Keratinocyte (primary cell): Measurements from ENCODE around the gene TNFAIP8. TPM values are rescaled to one million over a fixed set of nuclear protein-coding genes. Genes with fewer than 3 reads are reported as not detected.

Experiments
- DNase-seq: peaks from one replicate; pipeline ENCODE4 v3.0.0-alpha.2; 2011; ENCODE audit warnings: low read depth, missing footprints, low spot score
- FAIRE-seq: peaks from 2 replicates; lab custom pipeline; 2011; peaks lifted over from hg19 to GRCh38; lab: Jason Lieb, UNC
- H2AFZ ChIP-seq: 2 replicates; pipeline ENCODE4 v1.6.0; 2012; ENCODE audit warnings: low read length, control low read depth, inconsistent platforms; ENCODE audit not compliant: control insufficient read depth
- H3K27ac ChIP-seq: 2 replicates; pipeline ENCODE4 v1.5.1; 2011; ENCODE audit warnings: low read length; ENCODE audit not compliant: control insufficient read depth, insufficient read depth
- H3K27me3 ChIP-seq: 3 replicates; pipeline ENCODE4 v1.6.0; 2011; ENCODE audit warnings: low read length; ENCODE audit not compliant: control insufficient read depth, insufficient read depth; ENCODE audit errors: extremely low read depth
- H3K36me3 ChIP-seq, 2 experiments: 2 replicates in 1 of 2; 3 replicates in 1 of 2; pipeline ENCODE4 v1.5.1; 2011; ENCODE audit warnings: low read length in 2 of 2, mild to moderate bottlenecking in 1 of 2; ENCODE audit not compliant: control insufficient read depth in 2 of 2, insufficient read depth in 2 of 2; ENCODE audit errors: extremely low read depth in 1 of 2
- H3K4me1 ChIP-seq: 3 replicates; pipeline ENCODE4 v1.5.1; 2011; ENCODE audit warnings: low read length; ENCODE audit not compliant: control insufficient read depth, insufficient read depth; ENCODE audit errors: extremely low read depth
- H3K4me2 ChIP-seq: 3 replicates; pipeline ENCODE4 v1.6.0; 2011; ENCODE audit warnings: low read depth, low read length; ENCODE audit not compliant: control insufficient read depth, insufficient read depth; ENCODE audit errors: extremely low read depth
- H3K4me3 ChIP-seq, 3 experiments: fragments of 200-600 bp in 1 of 3; sonication (generic) in 1 of 3; 2 replicates in 2 of 3; 3 replicates in 1 of 3; pipeline ENCODE4 v1.5.1; 2011 to 2016; ENCODE audit warnings: low read length in 3 of 3, mild to moderate bottlenecking in 3 of 3, control low read depth in 2 of 3, inconsistent platforms in 1 of 3, low read depth in 1 of 3, mixed read lengths in 1 of 3, mixed run types in 1 of 3, moderate library complexity in 1 of 3; ENCODE audit not compliant: control insufficient read depth in 2 of 3, insufficient read depth in 2 of 3; ENCODE audit errors: extremely low read depth in 1 of 3
- H3K79me2 ChIP-seq: 2 replicates; pipeline ENCODE4 v1.6.0; 2012; ENCODE audit warnings: low read length; ENCODE audit not compliant: control insufficient read depth, insufficient read depth
- H3K9ac ChIP-seq: 3 replicates; pipeline ENCODE4 v1.6.0; 2011; ENCODE audit warnings: low read length; ENCODE audit not compliant: control insufficient read depth, insufficient read depth; ENCODE audit errors: extremely low read depth
- H3K9me1 ChIP-seq: 3 replicates; pipeline ENCODE4 v1.6.0; 2011; ENCODE audit warnings: low read length; ENCODE audit not compliant: control insufficient read depth, insufficient read depth; ENCODE audit errors: extremely low read depth
- H3K9me3 ChIP-seq: 2 replicates; pipeline ENCODE4 v1.5.1; 2012; ENCODE audit warnings: low read depth, low read length; ENCODE audit not compliant: control insufficient read depth
- H4K20me1 ChIP-seq: 3 replicates; pipeline ENCODE4 v1.6.0; 2011; ENCODE audit warnings: low read length; ENCODE audit not compliant: control insufficient read depth, insufficient read depth; ENCODE audit errors: extremely low read depth
- EZH2 ChIP-seq: IDR thresholded peaks from one replicate; pipeline ENCODE4 v1.6.1; 2012; ENCODE audit warnings: inconsistent platforms, mild to moderate bottlenecking, low read length, moderate library complexity
- dilution Hi-C: fragments of 300-500 bp; cut with MboI; formaldehyde crosslinking; loops from one replicate; pipeline ENCODE4 v1.7.0; 2020; ENCODE audit warnings: low sequenced_read_pairs; ENCODE audit not compliant: extremely low pct_ligation_motif_present
- polyA plus RNA-seq, 5 experiments: library from polyadenylated mRNA; depleted of rRNA in 3 of 5; stranded (reverse) in 3 of 5; stranded (forward) in 1 of 5; unstranded in 1 of 5; fragments of >200 nt; gene quantifications; 1 replicate in 1 of 5; 2 replicates in 3 of 5; 3 replicates in 1 of 5; pipeline versions ENCODE4 v1.2.1 to v1.2.3, GENCODE V29; 2011 to 2012; ENCODE audit warnings: missing spikeins in 2 of 5, low read depth in 1 of 5, low replicate concordance in 1 of 5
- TF ChIP-seq, protein P1 (sequence below), 3 experiments: IDR thresholded peaks in 1 of 3; conservative IDR thresholded peaks in 1 of 3; optimal IDR thresholded peaks in 1 of 3; 2 replicates in 2 of 3; 3 replicates in 1 of 3; pipeline versions ENCODE3 to v1.5.1; 2011; ENCODE audit warnings: low read length in 3 of 3, mild to moderate bottlenecking in 3 of 3, moderate library complexity in 2 of 3, control low read depth in 1 of 3, inconsistent platforms in 1 of 3; ENCODE audit not compliant: insufficient read depth in 2 of 3; ENCODE audit errors: extremely low read depth in 1 of 3

Gene TNFAIP8
- polyA plus RNA-seq, 1 donor (not counting 4 experiments of a cell fraction or from before 2014, with no cell fraction given) = 20.8 TPM

DNA sequence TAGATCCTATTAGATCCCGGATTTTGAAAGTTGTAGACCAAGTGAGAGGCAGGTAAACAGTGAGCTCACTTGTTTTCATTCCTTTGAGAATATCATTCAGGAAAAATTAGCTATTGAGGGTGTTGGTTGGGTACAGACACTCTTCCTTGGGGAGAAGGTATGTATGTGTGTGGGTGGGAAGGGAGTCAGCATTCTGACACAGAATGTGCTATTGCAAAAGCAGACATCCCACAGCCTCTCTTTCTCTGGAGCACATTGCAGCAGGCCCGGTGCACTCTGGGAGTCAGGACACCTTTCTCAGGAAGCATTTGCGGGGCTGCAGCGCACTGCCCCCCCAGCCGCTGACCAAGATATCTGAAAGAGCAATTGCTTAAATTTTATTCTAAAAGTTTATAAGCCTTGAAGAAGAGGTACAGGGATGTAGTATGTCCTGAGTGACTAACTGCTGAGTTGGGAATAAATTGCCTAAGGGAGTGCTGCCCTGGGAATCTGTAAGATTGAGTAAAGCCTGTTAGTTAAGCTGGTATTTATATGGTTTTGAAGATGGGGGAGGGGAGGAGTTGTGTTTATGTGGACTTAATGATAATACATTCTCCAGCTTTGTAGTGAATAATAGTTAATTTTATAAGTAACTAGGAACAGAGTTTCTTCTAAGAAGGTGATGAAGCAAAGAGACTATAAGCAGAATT is 5.2 kb downstream of the TNFAIP8 start:
- Histone ChIP-seq H3K4me1 (peaks cover 71% of the 10 kb centered on the region), H3K4me2 (peak overlapping the region; percentile 37), H4K20me1 (peaks cover 3% of the 10 kb centered on the region), H3K79me2 (peaks cover 13% of the 10 kb centered on the region), H3K27ac (peak overlapping the region; percentile 47), H3K9ac (no peak overlapping the region), H3K9me1 (peaks cover 2% of the 10 kb centered on the region), H3K27me3 (no peaks in the 10 kb centered on the region), H3K36me3 (no peaks in the 10 kb centered on the region), H2AFZ (no peak overlapping the region), H3K4me3 (peak overlapping the region in 1 of 3 experiments; percentile 24), H3K9me3 (no peaks in the 10 kb centered on the region)
- peak; percentile 70 for DNase-seq
- TF ChIP-seq, protein P1, sequence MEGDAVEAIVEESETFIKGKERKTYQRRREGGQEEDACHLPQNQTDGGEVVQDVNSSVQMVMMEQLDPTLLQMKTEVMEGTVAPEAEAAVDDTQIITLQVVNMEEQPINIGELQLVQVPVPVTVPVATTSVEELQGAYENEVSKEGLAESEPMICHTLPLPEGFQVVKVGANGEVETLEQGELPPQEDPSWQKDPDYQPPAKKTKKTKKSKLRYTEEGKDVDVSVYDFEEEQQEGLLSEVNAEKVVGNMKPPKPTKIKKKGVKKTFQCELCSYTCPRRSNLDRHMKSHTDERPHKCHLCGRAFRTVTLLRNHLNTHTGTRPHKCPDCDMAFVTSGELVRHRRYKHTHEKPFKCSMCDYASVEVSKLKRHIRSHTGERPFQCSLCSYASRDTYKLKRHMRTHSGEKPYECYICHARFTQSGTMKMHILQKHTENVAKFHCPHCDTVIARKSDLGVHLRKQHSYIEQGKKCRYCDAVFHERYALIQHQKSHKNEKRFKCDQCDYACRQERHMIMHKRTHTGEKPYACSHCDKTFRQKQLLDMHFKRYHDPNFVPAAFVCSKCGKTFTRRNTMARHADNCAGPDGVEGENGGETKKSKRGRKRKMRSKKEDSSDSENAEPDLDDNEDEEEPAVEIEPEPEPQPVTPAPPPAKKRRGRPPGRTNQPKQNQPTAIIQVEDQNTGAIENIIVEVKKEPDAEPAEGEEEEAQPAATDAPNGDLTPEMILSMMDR (optimal IDR thresholded peaks at IDR 0.05 in 1 of 3, IDR thresholded peaks at IDR 0.05 in 1 of 3, conservative IDR thresholded peaks at IDR 0.05 in 1 of 3; ENCODE audit: extremely low read depth in 1 of 3, insufficient read depth in 2 of 3, low read length in 3 of 3) = no peak
- no peak for TF ChIP-seq EZH2
- peak; percentile 74 for FAIRE-seq
- dilution Hi-C loops = no loop called here

DNA sequence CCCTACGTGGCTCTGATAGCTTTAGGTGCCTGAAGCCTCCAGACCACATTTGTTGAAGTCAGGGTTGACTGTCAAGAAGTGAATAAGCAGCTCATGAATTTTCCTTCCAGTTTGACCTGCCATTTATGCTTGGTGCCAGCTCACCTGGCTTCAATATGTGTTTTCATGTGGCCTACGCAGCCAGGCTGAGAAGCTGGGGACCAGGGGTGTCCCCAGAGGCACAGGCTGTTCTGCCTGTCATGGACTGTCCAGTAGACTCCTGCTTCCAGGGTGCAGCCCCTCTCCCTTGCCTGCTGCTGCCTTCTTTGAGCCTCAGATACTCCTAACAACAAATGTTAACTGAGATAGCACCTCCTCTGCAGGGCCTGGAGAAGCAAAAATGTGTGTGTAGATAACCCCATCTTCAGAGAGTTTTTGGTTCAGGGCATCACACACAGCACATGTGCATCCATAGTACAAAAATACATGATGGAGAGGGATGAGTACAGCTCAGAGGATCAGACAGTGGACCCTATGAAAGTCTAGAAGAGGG is 5.8 kb downstream of the TNFAIP8 start:
- peaks cover 74% of the 10 kb centered on the region for H3K4me1 ChIP-seq
- H4K20me1 ChIP-seq = peaks cover 3% of the 10 kb centered on the region
- DNase-seq (no peak), FAIRE-seq (no peak)
- no peak overlapping the region for H2AFZ ChIP-seq
- peak overlapping the region; percentile 37 for H3K4me2 ChIP-seq
- no peaks in the 10 kb centered on the region for H3K27me3 ChIP-seq
- H3K27ac ChIP-seq = peak overlapping the region; percentile 42
- peaks cover 16% of the 10 kb centered on the region for H3K79me2 ChIP-seq
- no peak overlapping the region for H3K9ac ChIP-seq
- H3K9me3 ChIP-seq = no peaks in the 10 kb centered on the region
- no peaks in the 10 kb centered on the region for H3K36me3 ChIP-seq
- H3K4me3 ChIP-seq = no peak overlapping the region
- peaks cover 2% of the 10 kb centered on the region for H3K9me1 ChIP-seq
- dilution Hi-C loops = no loop called here
- no peak for TF ChIP-seq EZH2
- TF ChIP-seq, protein P1 (optimal IDR thresholded peaks at IDR 0.05 in 1 of 3, IDR thresholded peaks at IDR 0.05 in 1 of 3, conservative IDR thresholded peaks at IDR 0.05 in 1 of 3; ENCODE audit: extremely low read depth in 1 of 3, insufficient read depth in 2 of 3, low read length in 3 of 3) = no peak
